H1 (cell line): Measurements from ENCODE around the gene CACNA1A. TPM values are rescaled to one million over a fixed set of nuclear protein-coding genes. Genes with fewer than 3 reads are reported as not detected.

Source experiments
- BCL11A ChIP-seq, 2 experiments: IDR thresholded peaks; one replicate each; pipeline ENCODE4 v1.6.1; 2011; ENCODE audit warnings: low read depth in 2 of 2, low read length in 2 of 2, mild to moderate bottlenecking in 2 of 2
- BRCA1 ChIP-seq: IDR thresholded peaks from 2 replicates; pipeline ENCODE4 v1.6.1; 2012; ENCODE audit warnings: low read depth, low read length, improper control_type of control experiment
- CHD2 ChIP-seq: IDR thresholded peaks from 2 replicates; pipeline ENCODE4 v1.6.1; 2012; ENCODE audit warnings: low read length, improper control_type of control experiment
- EGR1 ChIP-seq: IDR thresholded peaks from 2 replicates; pipeline ENCODE4 v1.6.1; 2011; ENCODE audit warnings: low read depth, low read length, borderline replicate concordance
- EP300 ChIP-seq, 2 experiments: IDR thresholded peaks; 1 replicate in 1 of 2; 2 replicates in 1 of 2; pipeline ENCODE4 v1.6.1; 2011 to 2012; ENCODE audit warnings: low read depth in 2 of 2, low read length in 2 of 2, mild to moderate bottlenecking in 2 of 2, borderline replicate concordance in 1 of 2, inconsistent platforms in 1 of 2, moderate library complexity in 1 of 2
- MAX ChIP-seq: IDR thresholded peaks from 2 replicates; pipeline ENCODE4 v1.6.1; 2012; ENCODE audit warnings: inconsistent platforms
- NRF1 ChIP-seq: IDR thresholded peaks from 2 replicates; pipeline ENCODE4 v1.6.1; 2011; ENCODE audit warnings: mild to moderate bottlenecking, low read depth, low read length, improper control_type of control experiment
- POLR2AphosphoS5 ChIP-seq: IDR thresholded peaks from 2 replicates; pipeline ENCODE4 v1.6.1; 2011; ENCODE audit warnings: low read depth, low read length
- TCF12 ChIP-seq: IDR thresholded peaks from 2 replicates; pipeline ENCODE4 v1.6.1; 2011; ENCODE audit warnings: low read depth, mild to moderate bottlenecking, low read length
- polyA plus RNA-seq, 7 experiments: library from polyadenylated mRNA; depleted of rRNA in 3 of 7; stranded (reverse) in 5 of 7; unstranded in 2 of 7; fragments of >200 nt in 5 of 7; fragments of 200-250 nt in 2 of 7; gene quantifications; 1 replicate in 5 of 7; 2 replicates in 1 of 7; 4 replicates in 1 of 7; pipeline versions ENCODE4 v1.2.1 to v1.2.3, GENCODE V29; 2011 to 2013; ENCODE audit warnings: missing spikeins in 2 of 7, mixed read lengths in 2 of 7
- total RNA-seq: library from RNA; stranded (reverse); fragmentation: NEBNext Ultra II Directional; extraction: Animal tissue kit (Norgen Biotek cat#: 25700); gene quantifications from 2 replicates; pipeline ENCODE4 v1.2.1, GENCODE V29; 2021

CACNA1A gene
- total and polyA plus RNA-seq, 2 of the 8 experiments (the other 6 are each of a cell fraction or from before 2014, with no cell fraction given) = 10.7 to 25.3 TPM

GRCh38 chr19:13503570-13504235 lies 2.6 kb downstream of the CACNA1A start (continued):
- no peak for TF ChIP-seq MAX
- TF ChIP-seq EP300 (IDR thresholded peaks at IDR 0.05; ENCODE audit: borderline replicate concordance in 1 of 2, low read depth in 2 of 2, low read length in 2 of 2) = no peak
- no peak for TF ChIP-seq NRF1
- TF ChIP-seq TCF12 = no peak
- TF ChIP-seq BRCA1 = no peak
- no peak for TF ChIP-seq EGR1
- no peak for TF ChIP-seq BCL11A (IDR thresholded peaks at IDR 0.05; ENCODE audit: low read depth in 2 of 2, low read length in 2 of 2)
- no peak for TF ChIP-seq POLR2AphosphoS5
- TF ChIP-seq CHD2 = no peak
